Neuronal stem cell (in vitro differentiated cells): ENCODE data around the gene ZDHHC17.

Experiments
- DNase-seq: peaks from one replicate; pipeline ENCODE4 v3.0.0-alpha.2; 2013; ENCODE audit warnings: low spot score
- H2AFZ ChIP-seq: one replicate; pipeline ENCODE4 v1.6.1; 2013; ENCODE audit warnings: mild to moderate bottlenecking, low read length, inconsistent platforms
- H2AK5ac ChIP-seq: 2 replicates; pipeline ENCODE4 v1.6.1; 2013; ENCODE audit warnings: low read depth, mild to moderate bottlenecking, inconsistent platforms, low read length, moderate library complexity, mixed read lengths
- H2BK120ac ChIP-seq: 2 replicates; pipeline ENCODE4 v1.6.1; 2013; ENCODE audit warnings: low read depth, mild to moderate bottlenecking, inconsistent platforms, low read length, moderate library complexity, mixed read lengths
- H2BK12ac ChIP-seq: one replicate; pipeline ENCODE4 v1.6.1; 2013; ENCODE audit warnings: low read length, inconsistent platforms
- H2BK15ac ChIP-seq: 2 replicates; pipeline ENCODE4 v1.6.1; 2013; ENCODE audit warnings: mild to moderate bottlenecking, low read length, inconsistent platforms, mixed read lengths
- H2BK5ac ChIP-seq: one replicate; pipeline ENCODE4 v1.6.1; 2013; ENCODE audit warnings: inconsistent platforms, mild to moderate bottlenecking, low read length, moderate library complexity
- H3K14ac ChIP-seq: one replicate; pipeline ENCODE4 v1.6.1; 2013; ENCODE audit warnings: low read length, inconsistent platforms
- H3K18ac ChIP-seq: 2 replicates; pipeline ENCODE4 v1.6.1; 2013; ENCODE audit warnings: low read length, inconsistent platforms
- H3K23ac ChIP-seq: 2 replicates; pipeline ENCODE4 v1.6.1; 2013; ENCODE audit warnings: low read depth, mild to moderate bottlenecking, mixed read lengths, low read length, inconsistent platforms; ENCODE audit not compliant: poor library complexity
- H3K27ac ChIP-seq: replicated peaks from 3 replicates; pipeline ENCODE4 v1.5.1; 2013; ENCODE audit warnings: low read length, inconsistent platforms
- H3K27me3 ChIP-seq, 3 experiments: 2 replicates each; pipeline ENCODE4 v1.6.1; 2013; ENCODE audit warnings: low read length in 3 of 3, mild to moderate bottlenecking in 2 of 3, inconsistent platforms in 1 of 3, low read depth in 1 of 3, mixed read lengths in 1 of 3, moderate library complexity in 1 of 3; ENCODE audit not compliant: control insufficient read depth in 3 of 3, insufficient read depth in 3 of 3
- H3K36me3 ChIP-seq, 2 donors: replicated peaks in 1 of 2; 2 replicates each; pipeline ENCODE4 v1.6.1; 2013; ENCODE audit warnings: low read length in 2 of 2; ENCODE audit not compliant: control insufficient read depth in 2 of 2, insufficient read depth in 2 of 2
- H3K4ac ChIP-seq: 2 replicates; pipeline ENCODE4 v1.6.1; 2013; ENCODE audit warnings: inconsistent platforms, mild to moderate bottlenecking, low read length, moderate library complexity
- H3K4me1 ChIP-seq, 2 donors: 1 replicate in 1 of 2; 2 replicates in 1 of 2; pipeline ENCODE4 v1.6.1; 2013; ENCODE audit warnings: low read length in 2 of 2, low read depth in 1 of 2; ENCODE audit not compliant: control insufficient read depth in 2 of 2, insufficient read depth in 1 of 2
- H3K4me2 ChIP-seq: one replicate; pipeline ENCODE4 v1.6.1; 2013; ENCODE audit warnings: mild to moderate bottlenecking, low read length, inconsistent platforms; ENCODE audit not compliant: insufficient read depth, poor library complexity, severe bottlenecking
- H3K4me3 ChIP-seq, 2 donors: 2 replicates each; pipeline ENCODE4 v1.5.1; 2013; ENCODE audit warnings: low read length in 2 of 2, mild to moderate bottlenecking in 2 of 2, inconsistent platforms in 1 of 2, moderate library complexity in 1 of 2
- H3K79me1 ChIP-seq: one replicate; pipeline ENCODE4 v1.6.1; 2013; ENCODE audit warnings: low read depth, mild to moderate bottlenecking, inconsistent platforms, low read length, moderate library complexity
- H3K9ac ChIP-seq: one replicate; pipeline ENCODE4 v1.6.1; 2013; ENCODE audit warnings: mild to moderate bottlenecking, low read depth, low read length, inconsistent platforms; ENCODE audit not compliant: poor library complexity
- H3K9me3 ChIP-seq, 2 donors: replicated peaks in 1 of 2; 2 replicates each; pipeline versions ENCODE3 to v1.6.1; 2013; ENCODE audit warnings: low read length in 2 of 2, mild to moderate bottlenecking in 2 of 2, inconsistent platforms in 1 of 2, low read depth in 1 of 2, mixed read lengths in 1 of 2, moderate library complexity in 1 of 2; ENCODE audit not compliant: control insufficient read depth in 2 of 2, insufficient read depth in 1 of 2
- H4K8ac ChIP-seq: one replicate; pipeline ENCODE4 v1.6.1; 2013; ENCODE audit warnings: low read depth, mild to moderate bottlenecking, inconsistent platforms, low read length, moderate library complexity
- H4K91ac ChIP-seq: one replicate; pipeline ENCODE4 v1.6.1; 2013; ENCODE audit warnings: low read length, low read depth, mild to moderate bottlenecking, inconsistent platforms; ENCODE audit not compliant: poor library complexity
- WGBS, 2 donors: extraction: QIAGEN DNeasy Blood & Tissue Kit; methylation state at CpG; one replicate each; pipeline ENCODE4 v1.1.7; 2013; ENCODE audit warnings: missing lambda C conversion rate in 2 of 2, mixed read lengths in 1 of 2; ENCODE audit not compliant: insufficient read length in 2 of 2, insufficient replicate concordance in 1 of 2; ENCODE audit errors: extremely low coverage in 2 of 2; 5-methylcytosine and 5-hydroxymethylcytosine counted together

The ZDHHC17 gene

GRCh38 chr12:76764856-76765255 lies 941 bp downstream of the ZDHHC17 start:
- no peak overlapping the region for H3K14ac ChIP-seq
- no peak overlapping the region for H3K4ac ChIP-seq
- peak overlapping the region; percentile 73 for H3K9ac ChIP-seq
- peak overlapping the region; percentile 93 for H2AFZ ChIP-seq
- H3K36me3 ChIP-seq, result peaks cover 0 to 9% of the 10 kb centered on the region in 2 donors
- no peak overlapping the region for H2BK15ac ChIP-seq
- no peaks in the 10 kb centered on the region for H3K9me3 ChIP-seq
- DNase-seq, result no peak
- no peak overlapping the region for H4K8ac ChIP-seq
- H3K4me3 ChIP-seq, result peak overlapping the region; percentile 66 to 99
- no peak overlapping the region for H2AK5ac ChIP-seq
- no peak overlapping the region for H3K23ac ChIP-seq
- peak overlapping the region; percentile 98 for H3K27ac ChIP-seq
- H2BK120ac ChIP-seq, result no peak overlapping the region
- no peak overlapping the region for H2BK12ac ChIP-seq
- no peak overlapping the region for H3K18ac ChIP-seq
- H2BK5ac ChIP-seq, result no peak overlapping the region
- no peak overlapping the region for H4K91ac ChIP-seq
- WGBS, 2 donors, result no CpG with 5 or more reads among the region's 9 CpGs
- peaks cover 1% of the 10 kb centered on the region for H3K79me1 ChIP-seq
- H3K27me3 ChIP-seq, result no peaks in the 10 kb centered on the region
- H3K4me1 ChIP-seq, result peaks cover 3 to 10% of the 10 kb centered on the region in 2 donors
- H3K4me2 ChIP-seq, result peak overlapping the region; percentile 88

DNA sequence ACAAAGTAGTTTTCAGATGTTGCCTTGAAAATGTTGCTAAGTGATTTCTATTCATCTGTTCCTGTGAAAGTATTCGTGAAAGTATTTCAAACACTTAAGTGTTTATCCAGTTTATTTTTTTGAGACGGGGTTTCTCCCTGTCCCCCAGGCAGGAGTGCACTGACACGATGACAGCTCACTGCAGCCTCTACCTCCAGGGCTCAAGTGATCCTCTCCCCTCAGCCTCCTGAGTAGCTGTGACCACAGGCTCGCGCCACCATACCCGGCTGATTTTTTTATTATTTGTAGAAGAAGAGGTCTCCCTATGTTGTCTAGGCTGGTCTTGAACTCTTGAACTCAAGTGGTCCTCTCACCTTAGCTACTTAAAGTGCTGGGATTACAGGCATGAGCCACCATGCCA lies 1.7 kb downstream of the ZDHHC17 start:
- H3K79me1 ChIP-seq, result peaks cover 1% of the 10 kb centered on the region
- H2BK5ac ChIP-seq, result no peak overlapping the region
- DNase-seq, result no peak
- H3K4me3 ChIP-seq, result peak overlapping the region in 1 of 2 donors; percentile 66
- H2AK5ac ChIP-seq, result no peak overlapping the region
- no CpG with 5 or more reads among the region's 6 CpGs for WGBS, 2 donors
- H3K4me1 ChIP-seq, result peaks cover 3 to 10% of the 10 kb centered on the region in 2 donors
- no peak overlapping the region for H3K14ac ChIP-seq
- H3K27ac ChIP-seq, result no peak overlapping the region
- H3K18ac ChIP-seq, result no peak overlapping the region
- H3K9ac ChIP-seq, result no peak overlapping the region
- no peaks in the 10 kb centered on the region for H3K9me3 ChIP-seq
- H2BK12ac ChIP-seq, result no peak overlapping the region
- H4K91ac ChIP-seq, result no peak overlapping the region
- no peak overlapping the region for H4K8ac ChIP-seq
- H2BK120ac ChIP-seq, result no peak overlapping the region
- H3K27me3 ChIP-seq, result no peaks in the 10 kb centered on the region
- no peak overlapping the region for H3K23ac ChIP-seq
- no peak overlapping the region for H3K4me2 ChIP-seq
- H2AFZ ChIP-seq, result no peak overlapping the region
- no peak overlapping the region for H3K4ac ChIP-seq
- no peak overlapping the region for H2BK15ac ChIP-seq
- peaks cover 0 to 11% of the 10 kb centered on the region in 2 donors for H3K36me3 ChIP-seq

DNA sequence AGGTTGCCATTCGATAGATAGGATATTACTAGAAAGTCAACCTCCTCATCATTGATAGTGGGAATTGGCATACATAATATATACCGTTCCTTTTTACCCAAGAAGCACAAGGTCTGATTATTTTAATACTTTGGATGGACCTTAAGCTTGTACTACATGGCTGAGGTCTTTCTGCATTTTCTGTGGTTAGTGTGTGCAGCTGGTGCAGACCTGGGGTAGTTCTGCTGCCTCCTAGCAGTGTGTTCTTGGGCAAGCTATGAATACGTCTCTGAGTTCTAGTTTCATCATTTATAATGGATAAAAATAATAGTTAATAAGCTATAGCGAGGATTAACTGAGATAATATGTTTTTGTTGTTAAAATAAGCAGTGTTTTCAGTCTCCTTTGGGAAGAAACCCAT lies 2.2 kb downstream of the ZDHHC17 start:
- H2BK5ac ChIP-seq, result no peak overlapping the region
- H3K36me3 ChIP-seq, result peaks cover 0 to 11% of the 10 kb centered on the region in 2 donors
- no peak overlapping the region for H2BK15ac ChIP-seq
- H2AK5ac ChIP-seq, result no peak overlapping the region
- no peaks in the 10 kb centered on the region for H3K27me3 ChIP-seq
- H2BK120ac ChIP-seq, result no peak overlapping the region
- H3K9ac ChIP-seq, result no peak overlapping the region
- no peak for DNase-seq
- H3K23ac ChIP-seq, result no peak overlapping the region
- H3K4ac ChIP-seq, result no peak overlapping the region
- H3K9me3 ChIP-seq, result no peaks in the 10 kb centered on the region
- H3K27ac ChIP-seq, result no peak overlapping the region
- H3K4me3 ChIP-seq, result no peak overlapping the region
- H3K79me1 ChIP-seq, result peaks cover 1% of the 10 kb centered on the region
- no peak overlapping the region for H3K18ac ChIP-seq
- H2AFZ ChIP-seq, result no peak overlapping the region
- H2BK12ac ChIP-seq, result no peak overlapping the region
- H3K4me1 ChIP-seq, result peaks cover 3 to 10% of the 10 kb centered on the region in 2 donors
- H3K14ac ChIP-seq, result no peak overlapping the region
- H4K91ac ChIP-seq, result no peak overlapping the region
- H4K8ac ChIP-seq, result no peak overlapping the region
- no CpG with 5 or more reads among the region's 4 CpGs for WGBS, 2 donors
- H3K4me2 ChIP-seq, result no peak overlapping the region

DNA sequence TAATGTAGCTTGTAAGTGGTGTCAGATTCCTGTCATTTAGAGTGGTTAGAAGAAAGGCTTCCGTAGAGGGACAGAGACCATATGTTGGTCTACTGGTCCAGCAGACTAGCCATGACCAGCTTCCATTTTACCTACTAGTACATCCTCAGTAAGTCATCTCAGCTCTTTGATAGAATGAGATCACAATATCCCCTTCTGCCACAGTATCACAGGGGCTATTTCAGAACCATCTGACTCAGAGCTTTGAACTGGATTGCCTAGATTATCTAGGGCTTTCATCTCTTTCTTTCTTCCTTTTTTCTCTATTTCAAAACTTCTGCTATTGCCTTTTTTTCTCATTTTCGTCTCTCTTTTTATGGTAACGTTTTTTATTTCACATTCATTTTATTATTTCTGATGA lies 4.7 kb downstream of the ZDHHC17 start:
- H2AK5ac ChIP-seq, result no peak overlapping the region
- no peak overlapping the region for H4K91ac ChIP-seq
- H2BK5ac ChIP-seq, result no peak overlapping the region
- H3K4ac ChIP-seq, result no peak overlapping the region
- H3K9me3 ChIP-seq, result no peaks in the 10 kb centered on the region
- peaks cover 0 to 27% of the 10 kb centered on the region in 2 donors for H3K36me3 ChIP-seq
- H3K27me3 ChIP-seq, result no peaks in the 10 kb centered on the region
- no peak overlapping the region for H3K4me2 ChIP-seq
- H3K9ac ChIP-seq, result no peak overlapping the region
- 90% methylated on average over 2 of the region's 3 CpGs; no CpG with 5 or more reads in 1 of the 2 donors for WGBS, 2 donors
- peaks cover 3 to 4% of the 10 kb centered on the region in 2 donors for H3K4me1 ChIP-seq
- H3K79me1 ChIP-seq, result peaks cover 4% of the 10 kb centered on the region
- H3K14ac ChIP-seq, result no peak overlapping the region
- no peak overlapping the region for H3K23ac ChIP-seq
- no peak overlapping the region for H3K18ac ChIP-seq
- H2AFZ ChIP-seq, result no peak overlapping the region
- no peak overlapping the region for H3K4me3 ChIP-seq
- H3K27ac ChIP-seq, result no peak overlapping the region
- no peak for DNase-seq
- H2BK120ac ChIP-seq, result no peak overlapping the region
- no peak overlapping the region for H2BK15ac ChIP-seq
- no peak overlapping the region for H4K8ac ChIP-seq
- no peak overlapping the region for H2BK12ac ChIP-seq
